NCI-H1105 treated with DMSO at 0.1 percent for 48 hours (cell line): Measurements from ENCODE around the gene CCDC169.

ENCODE experiments used
- DNase-seq: peaks from one replicate; lab custom pipeline; 2025; lab: John Stamatoyannopoulos, UW

The CCDC169 gene

GRCh38 chr13:36242761-36243160 lies 54.9 kb downstream of the CCDC169 start:
- DNase-seq, result no peak

- DNase-seq, result no peak
These were observed 66.4 kb downstream of the CCDC169 start for GRCh38 chr13:36231236-36231635.

GRCh38 chr13:36224730-36225129 lies 72.9 kb downstream of the CCDC169 start:
- no peak for DNase-seq

GRCh38 chr13:36219883-36220282 lies 77.7 kb downstream of the CCDC169 start:
- DNase-seq, result no peak

GRCh38 chr13:36217456-36217855 lies 80.2 kb downstream of the CCDC169 start:
- DNase-seq, result no peak

- no peak for DNase-seq
These were observed 83.3 kb downstream of the CCDC169 start, which contains the start of gene SOHLH2 for GRCh38 chr13:36214163-36214921. SOHLH2 (minus strand) TSS chr13:36214556; CDS start chr13:36214526, 30 bp downstream.

- DNase-seq, result no peak
These were observed 84.8 kb downstream of the CCDC169 start for GRCh38 chr13:36212789-36213188.

GRCh38 chr13:36211567-36211966 lies 86.0 kb downstream of the CCDC169 start:
- no peak for DNase-seq

- DNase-seq, result no peak
These were observed 86.9 kb downstream of the CCDC169 start for GRCh38 chr13:36210738-36211137.

GRCh38 chr13:36207672-36208071 lies 89.9 kb downstream of the CCDC169 start:
- no peak for DNase-seq

GRCh38 chr13:36193151-36193855 lies 104.3 kb downstream of the CCDC169 start:
- no peak for DNase-seq

- no peak for DNase-seq
These were observed 105.4 kb downstream of the CCDC169 start for GRCh38 chr13:36192166-36192565.

GRCh38 chr13:36190771-36191170 lies 106.8 kb downstream of the CCDC169 start:
- no peak for DNase-seq

- DNase-seq, result no peak
These were observed 109.2 kb downstream of the CCDC169 start for GRCh38 chr13:36188441-36188840.

GRCh38 chr13:36183901-36184300 lies 113.7 kb downstream of the CCDC169 start:
- DNase-seq, result no peak
